ENCODE results near the gene ANAPC2. TPM values are rescaled to one million over a fixed set of nuclear protein-coding genes. Genes with fewer than 3 reads are reported as not detected.

The ANAPC2 gene
- total RNA-seq, 2 donors from 2014 or later: 66.5 to 69.2 TPM

GRCh38 chr9:137218212-137218753, 29.9 kb upstream of the ANAPC2 start:
- Mint-ChIP-seq H3K9me3 (no peaks in the 10 kb centered on the region), H3K27ac (no peak overlapping the region), H3K4me3 (peak overlapping the region; percentile 19), H3K27me3 (ENCODE audit: insufficient read depth) (no peaks in the 10 kb centered on the region), H3K4me1 (peaks cover 15% of the 10 kb centered on the region), H3K36me3 (ENCODE audit: low read depth) (peaks cover 7% of the 10 kb centered on the region)
- H3K4me1 ChIP-seq (ENCODE audit: control insufficient read depth, insufficient read depth, low read length): peaks cover 23% of the 10 kb centered on the region
- DNase-seq: no peak
- H3K9me3 ChIP-seq (ENCODE audit: control insufficient read depth, low read length): no peaks in the 10 kb centered on the region
- H3K27ac ChIP-seq (ENCODE audit: low read depth, low read length): no peak overlapping the region
- TF ChIP-seq CTCF (conservative IDR thresholded peaks at IDR 0.05): no peak
- no peak overlapping the region for H3K9ac ChIP-seq (ENCODE audit: extremely low read depth, low read length, poor library complexity, severe bottlenecking)
- H3K36me3 ChIP-seq (ENCODE audit: control insufficient read depth, insufficient read depth, low read length): peaks cover 8% of the 10 kb centered on the region
- WGBS, 2 experiments (ENCODE audit: insufficient coverage in 1 of 2, insufficient read length in 1 of 2): 95 to 97% methylated on average over 26 to 30 of the region's 30 CpGs
- H3K4me3 ChIP-seq (ENCODE audit: low read length): no peak overlapping the region
- no peaks in the 10 kb centered on the region for H3K27me3 ChIP-seq (ENCODE audit: control insufficient read depth, insufficient read depth, low read length, poor library complexity, severe bottlenecking)

DNA sequence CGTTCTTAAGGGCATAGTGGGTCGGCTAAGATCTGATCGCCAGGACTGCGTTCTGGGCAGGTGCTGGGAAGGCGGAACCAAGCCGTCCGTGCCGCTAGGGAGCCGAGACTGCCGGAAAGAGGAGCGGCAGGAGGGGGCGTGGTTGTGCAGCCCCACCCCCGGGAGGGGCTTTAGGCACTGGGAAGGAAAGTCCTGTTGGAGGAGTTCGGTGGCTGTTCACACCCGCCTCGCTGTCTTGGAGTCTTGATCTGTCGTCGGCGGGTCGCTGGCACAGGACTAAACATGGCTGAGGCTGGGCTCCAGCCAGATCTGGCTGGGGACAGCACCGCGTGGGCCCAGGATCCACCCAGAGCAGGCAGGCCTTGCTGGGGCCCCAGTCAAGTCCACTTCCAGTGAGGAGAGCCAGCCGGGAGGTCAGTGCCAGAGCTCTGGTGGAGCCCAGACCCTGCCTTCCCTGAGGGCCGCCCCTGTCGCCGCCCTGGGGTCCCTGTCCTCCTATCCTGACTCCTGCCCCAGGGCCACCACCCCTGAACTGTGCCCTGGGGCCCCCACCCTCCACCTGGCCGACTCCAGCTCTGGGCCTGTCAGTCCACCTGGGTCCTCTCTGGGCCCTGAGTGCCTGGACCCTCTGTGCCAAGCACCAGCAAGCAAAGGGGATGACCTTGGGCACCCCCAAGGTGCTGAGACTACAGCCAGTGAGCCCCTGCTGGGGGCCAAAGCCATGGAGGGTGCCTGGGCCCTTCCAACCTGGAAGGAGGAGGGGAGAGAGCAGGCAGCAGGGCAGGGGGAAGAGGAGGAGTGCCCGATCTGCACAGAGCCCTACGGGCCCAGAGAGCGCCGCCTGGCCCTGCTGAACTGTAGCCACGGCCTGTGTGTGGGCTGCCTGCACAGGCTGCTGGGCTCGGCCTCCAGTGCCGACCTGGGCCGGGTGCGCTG, 29.2 kb upstream of the ANAPC2 start:
- DNase-seq: peak; percentile 93

More for the DNA sequence above, 29.2 kb upstream of the ANAPC2 start:
- TF ChIP-seq CTCF (conservative IDR thresholded peaks at IDR 0.05): peak; percentile 31
- Mint-ChIP-seq H3K36me3 (ENCODE audit: low read depth) (peaks cover 11% of the 10 kb centered on the region), H3K4me3 (peak overlapping the region; percentile 29), H3K27ac (peak overlapping the region; percentile 79), H3K4me1 (peaks cover 15% of the 10 kb centered on the region), H3K9me3 (no peaks in the 10 kb centered on the region), H3K27me3 (ENCODE audit: insufficient read depth) (no peaks in the 10 kb centered on the region)
- 61 to 71% methylated on average over 26 to 36 of the region's 36 CpGs for WGBS, 2 experiments (ENCODE audit: insufficient coverage in 1 of 2, insufficient read length in 1 of 2)
- Histone ChIP-seq H3K27me3 (ENCODE audit: control insufficient read depth, insufficient read depth, low read length, poor library complexity, severe bottlenecking) (no peaks in the 10 kb centered on the region), H3K9me3 (ENCODE audit: control insufficient read depth, low read length) (no peaks in the 10 kb centered on the region), H3K9ac (ENCODE audit: extremely low read depth, low read length, poor library complexity, severe bottlenecking) (no peak overlapping the region), H3K4me1 (ENCODE audit: control insufficient read depth, insufficient read depth, low read length) (peaks cover 23% of the 10 kb centered on the region), H3K4me3 (ENCODE audit: low read length) (no peak overlapping the region), H3K27ac (ENCODE audit: low read depth, low read length) (no peak overlapping the region), H3K36me3 (ENCODE audit: control insufficient read depth, insufficient read depth, low read length) (peaks cover 8% of the 10 kb centered on the region)
